Measurements from ENCODE around the gene GNAS. TPM values are rescaled to one million over a fixed set of nuclear protein-coding genes. Genes with fewer than 3 reads are reported as not detected.

GNAS gene
- total and polyA plus RNA-seq, 4 experiments from 2014 or later: 70.1 to 645 (median 412) TPM

DNA sequence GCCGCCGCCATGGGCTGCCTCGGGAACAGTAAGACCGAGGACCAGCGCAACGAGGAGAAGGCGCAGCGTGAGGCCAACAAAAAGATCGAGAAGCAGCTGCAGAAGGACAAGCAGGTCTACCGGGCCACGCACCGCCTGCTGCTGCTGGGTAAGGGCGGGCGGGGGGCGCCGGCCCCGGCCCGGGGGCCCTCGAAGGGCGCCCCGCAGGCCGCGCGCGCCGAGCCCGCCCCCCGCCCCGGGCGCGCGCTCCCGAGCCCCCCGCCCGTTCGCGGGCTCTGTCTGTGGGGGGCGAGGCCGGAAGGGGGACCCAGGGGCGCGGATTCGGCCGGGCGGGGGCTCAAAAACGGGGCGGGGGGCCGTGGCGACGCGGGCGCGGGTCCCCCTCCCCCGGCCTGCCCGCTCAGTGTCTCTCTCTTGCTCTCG is 39.2 kb downstream of the GNAS start:
- peak in 1 of 5 donors; percentile 66 for DNase-seq
- peak overlapping the region; percentile 93 to 98 (median 96) for H3K4me3 Mint-ChIP-seq
- Histone ChIP-seq H3K4me1 (ENCODE audit: insufficient read depth, low read length) (peaks cover 49% of the 10 kb centered on the region), H3K27ac (ENCODE audit: low read depth, low read length) (peak overlapping the region; percentile 80), H3K27me3 (ENCODE audit: insufficient read depth, low read length) (no peaks in the 10 kb centered on the region), H3K9me3 (ENCODE audit: control insufficient read depth in 1 of 2, low read length in 2 of 2) (no peaks in the 10 kb centered on the region), H3K36me3 (ENCODE audit: insufficient read depth, low read length) (no peaks in the 10 kb centered on the region), H3K4me3 (ENCODE audit: low read length in 2 of 2) (peak overlapping the region in 1 of 2 donors; percentile 69)
- peaks cover 29 to 55% (median 43%) of the 10 kb centered on the region in 4 donors for H3K4me1 Mint-ChIP-seq
- POLR2A ChIA-PET (ENCODE audit: partially characterized antibody): interaction anchor here (0.7 to 4.7 kb wide), 13 partner anchors 13 to 583 kb away, joined by 3 to 69 read pairs (median 4); partner anchors contain the start of genes ATP5F1E, GNAS, NELFCD and PRELID3B
- CTCF ChIA-PET (ENCODE audit: partially characterized antibody): no interaction called here
- intact Hi-C loops (cut with micrococcal nuclease): loop anchor here (1.0 to 10.0 kb wide), 6 partner anchors 17 to 1497 kb away; partner anchors contain the start of genes NELFCD, RAB22A and RBM38
- H3K27ac Mint-ChIP-seq: peak overlapping the region; percentile 95 to 99 (median 98)
- peaks cover 9 to 38% of the 10 kb centered on the region in 2 donors for H3K36me3 Mint-ChIP-seq
- H3K9me3 Mint-ChIP-seq: peaks cover 0 to 2% (median 0%) of the 10 kb centered on the region in 8 donors
- H3K27me3 Mint-ChIP-seq: no peaks in the 10 kb centered on the region

DNA sequence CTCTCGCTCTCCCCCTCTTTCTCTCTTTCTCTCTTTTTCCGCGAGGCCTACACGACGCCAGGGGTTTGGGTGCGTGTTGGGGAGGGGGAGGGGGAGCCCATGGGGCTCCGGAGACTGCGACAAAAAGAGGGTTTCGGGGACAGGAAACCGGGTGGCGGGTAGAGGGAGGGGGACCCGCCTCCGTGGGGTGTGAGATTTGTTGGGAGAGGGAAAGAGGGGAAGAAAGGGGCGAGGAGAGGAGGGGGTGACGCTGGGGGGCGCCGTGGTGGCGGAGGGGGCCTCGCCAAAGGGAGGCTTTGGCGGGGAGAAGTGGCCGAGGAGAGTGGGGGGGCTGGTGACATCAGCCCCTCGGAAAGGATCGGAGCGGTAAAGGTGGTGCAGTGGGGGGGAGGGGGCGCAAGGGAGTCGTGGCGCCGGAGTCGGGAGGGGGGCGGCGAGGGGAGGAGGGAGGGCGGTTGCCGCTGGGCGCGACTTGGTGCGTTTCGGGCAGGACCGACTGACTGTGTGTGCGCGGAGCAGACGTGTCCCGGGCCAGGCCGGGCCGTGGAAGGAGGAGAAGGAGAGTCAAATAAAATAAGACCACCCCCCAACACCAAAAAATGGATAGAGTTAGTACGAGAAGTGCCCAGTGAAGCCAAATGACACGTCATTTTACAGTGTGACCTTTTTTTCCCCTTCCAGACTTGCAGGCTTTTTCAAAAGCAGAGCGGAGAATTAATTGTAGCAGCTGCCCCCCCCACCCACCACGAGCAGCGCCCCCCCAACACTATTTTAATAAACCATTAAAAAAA is 39.8 kb downstream of the GNAS start:
- Mint-ChIP-seq H3K36me3 (peaks cover 9 to 43% of the 10 kb centered on the region in 2 donors), H3K27me3 (no peaks in the 10 kb centered on the region), H3K4me1 (peaks cover 32 to 59% (median 49%) of the 10 kb centered on the region in 4 donors), H3K27ac (peak overlapping the region; percentile 95 to 99 (median 98)), H3K4me3 (peak overlapping the region; percentile 93 to 98 (median 96)), H3K9me3 (peaks cover 0 to 2% (median 0%) of the 10 kb centered on the region in 8 donors)
- Histone ChIP-seq H3K9me3 (ENCODE audit: control insufficient read depth in 1 of 2, low read length in 2 of 2) (no peaks in the 10 kb centered on the region), H3K36me3 (ENCODE audit: insufficient read depth, low read length) (no peaks in the 10 kb centered on the region), H3K4me1 (ENCODE audit: insufficient read depth, low read length) (peaks cover 55% of the 10 kb centered on the region), H3K27ac (ENCODE audit: low read depth, low read length) (peak overlapping the region; percentile 80), H3K4me3 (ENCODE audit: low read length in 2 of 2) (peak overlapping the region; percentile 52 to 69), H3K27me3 (ENCODE audit: insufficient read depth, low read length) (no peaks in the 10 kb centered on the region)
- ChIA-PET CTCF (ENCODE audit: partially characterized antibody) (no interaction called here), POLR2A (ENCODE audit: partially characterized antibody) (interaction anchor here (0.9 to 4.7 kb wide), 10 partner anchors 14 to 503 kb away, joined by 3 to 69 read pairs (median 6); partner anchors contain the start of genes ATP5F1E, GNAS, NELFCD and PRELID3B)
- DNase-seq: peak; percentile 72 to 85 (median 75)
- intact Hi-C loops (cut with micrococcal nuclease): loop anchor here (1.0 to 10.0 kb wide), 5 partner anchors 16 to 1498 kb away; partner anchors contain the start of genes NELFCD and RBM38

DNA sequence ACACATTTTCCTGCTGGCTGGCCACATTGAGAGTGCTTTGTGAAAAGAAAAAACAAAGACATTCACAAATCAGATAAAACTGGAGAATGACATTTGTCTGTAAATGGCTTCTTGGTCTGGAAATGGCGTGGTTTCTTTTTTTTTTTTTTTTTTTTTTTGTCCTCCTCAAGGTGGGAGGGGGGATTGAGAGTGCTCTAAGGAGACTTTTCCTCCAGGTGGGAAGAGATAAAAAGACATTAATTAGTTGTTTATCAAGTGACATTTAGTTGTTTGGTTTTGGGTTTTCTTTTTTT is 40.4 kb downstream of the GNAS start:
- intact Hi-C loops (cut with micrococcal nuclease): loop anchor here (1.0 to 10.0 kb wide), 6 partner anchors 16 to 1498 kb away; partner anchors contain the start of genes ATP5F1E, NELFCD and RBM38
- Histone ChIP-seq H3K9me3 (ENCODE audit: control insufficient read depth in 1 of 2, low read length in 2 of 2) (no peaks in the 10 kb centered on the region), H3K27me3 (ENCODE audit: insufficient read depth, low read length) (no peaks in the 10 kb centered on the region), H3K4me3 (ENCODE audit: low read length in 2 of 2) (peak overlapping the region; percentile 36 to 69), H3K4me1 (ENCODE audit: insufficient read depth, low read length) (peaks cover 53% of the 10 kb centered on the region), H3K27ac (ENCODE audit: low read depth, low read length) (peak overlapping the region; percentile 80), H3K36me3 (ENCODE audit: insufficient read depth, low read length) (no peaks in the 10 kb centered on the region)
- peak overlapping the region; percentile 93 to 98 (median 96) for H3K4me3 Mint-ChIP-seq
- peak overlapping the region; percentile 95 to 99 (median 98) for H3K27ac Mint-ChIP-seq
- peaks cover 9 to 47% of the 10 kb centered on the region in 2 donors for H3K36me3 Mint-ChIP-seq
- ChIA-PET POLR2A (ENCODE audit: partially characterized antibody) (interaction anchor here (1.1 to 4.7 kb wide), 2 partner anchors 140 to 230 kb away, joined by 3 to 69 read pairs; partner anchors contain the start of gene ATP5F1E), CTCF (ENCODE audit: partially characterized antibody) (no interaction called here)
- H3K4me1 Mint-ChIP-seq: peaks cover 35 to 60% (median 52%) of the 10 kb centered on the region in 4 donors
- no peak for DNase-seq
- H3K9me3 Mint-ChIP-seq: peaks cover 0 to 2% (median 0%) of the 10 kb centered on the region in 8 donors
- H3K27me3 Mint-ChIP-seq: no peaks in the 10 kb centered on the region

DNA sequence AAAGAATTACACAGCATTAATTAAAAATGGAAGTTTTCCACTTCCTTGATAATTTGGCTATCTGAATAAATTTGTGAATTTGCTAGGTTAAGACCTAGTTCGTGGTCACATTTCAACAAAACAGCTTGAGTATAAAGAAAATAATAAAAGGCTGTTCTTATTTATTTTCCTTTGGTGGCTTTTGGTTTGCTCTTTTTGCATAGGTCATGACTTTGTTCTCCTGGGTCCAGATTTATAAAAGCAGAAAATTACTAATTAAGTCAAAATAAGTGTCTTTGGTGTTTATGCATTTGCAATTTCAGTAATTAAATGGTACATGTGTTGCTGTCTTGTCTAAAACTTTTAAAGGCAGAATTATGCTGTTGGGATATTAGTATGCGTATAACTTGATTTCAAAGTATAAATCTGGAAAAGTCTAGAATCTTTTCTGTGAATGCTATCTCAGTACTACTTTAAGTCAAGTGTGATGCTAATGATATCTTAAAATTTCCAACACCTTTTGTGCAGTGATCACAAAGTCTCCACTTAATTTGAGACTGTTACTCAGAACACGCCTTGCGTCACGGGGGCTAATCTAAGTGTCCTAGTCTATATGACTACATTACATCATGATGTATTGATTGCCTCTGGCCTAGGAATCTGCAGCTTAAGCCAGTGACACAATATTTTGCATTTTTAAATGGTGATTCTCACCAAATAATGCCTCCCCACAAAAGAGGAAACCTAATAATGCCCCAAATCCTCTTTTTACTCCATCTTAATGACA is 41.0 kb downstream of the GNAS start:
- peaks cover 37 to 63% (median 49%) of the 10 kb centered on the region in 4 donors for H3K4me1 Mint-ChIP-seq
- peak in 1 of 5 donors; percentile 65 for DNase-seq
- ChIA-PET POLR2A (ENCODE audit: partially characterized antibody) (interaction anchor here (1.1 to 4.7 kb wide), 2 partner anchors 139 to 229 kb away, joined by 3 to 69 read pairs; partner anchors contain the start of gene ATP5F1E), CTCF (ENCODE audit: partially characterized antibody) (no interaction called here)
- H3K27me3 ChIP-seq (ENCODE audit: insufficient read depth, low read length): no peaks in the 10 kb centered on the region
- no peaks in the 10 kb centered on the region for H3K27me3 Mint-ChIP-seq
- peaks cover 10 to 50% of the 10 kb centered on the region in 2 donors for H3K36me3 Mint-ChIP-seq
- peak overlapping the region; percentile 80 for H3K27ac ChIP-seq (ENCODE audit: low read depth, low read length)
- H3K9me3 Mint-ChIP-seq: peaks cover 0 to 2% (median 0%) of the 10 kb centered on the region in 8 donors
- H3K4me3 ChIP-seq (ENCODE audit: low read length in 2 of 2): peak overlapping the region in 1 of 2 donors; percentile 7
- intact Hi-C loops (cut with micrococcal nuclease): loop anchor here (1.0 to 10.0 kb wide), 5 partner anchors 15 to 1499 kb away; partner anchors contain the start of genes ATP5F1E and RBM38
- H3K36me3 ChIP-seq (ENCODE audit: insufficient read depth, low read length): no peaks in the 10 kb centered on the region
- H3K27ac Mint-ChIP-seq: peak overlapping the region; percentile 0 to 95 (median 87)
- H3K9me3 ChIP-seq (ENCODE audit: control insufficient read depth in 1 of 2, low read length in 2 of 2): no peaks in the 10 kb centered on the region
- peak overlapping the region; percentile 52 to 94 (median 77) for H3K4me3 Mint-ChIP-seq
- H3K4me1 ChIP-seq (ENCODE audit: insufficient read depth, low read length): peaks cover 47% of the 10 kb centered on the region

DNA sequence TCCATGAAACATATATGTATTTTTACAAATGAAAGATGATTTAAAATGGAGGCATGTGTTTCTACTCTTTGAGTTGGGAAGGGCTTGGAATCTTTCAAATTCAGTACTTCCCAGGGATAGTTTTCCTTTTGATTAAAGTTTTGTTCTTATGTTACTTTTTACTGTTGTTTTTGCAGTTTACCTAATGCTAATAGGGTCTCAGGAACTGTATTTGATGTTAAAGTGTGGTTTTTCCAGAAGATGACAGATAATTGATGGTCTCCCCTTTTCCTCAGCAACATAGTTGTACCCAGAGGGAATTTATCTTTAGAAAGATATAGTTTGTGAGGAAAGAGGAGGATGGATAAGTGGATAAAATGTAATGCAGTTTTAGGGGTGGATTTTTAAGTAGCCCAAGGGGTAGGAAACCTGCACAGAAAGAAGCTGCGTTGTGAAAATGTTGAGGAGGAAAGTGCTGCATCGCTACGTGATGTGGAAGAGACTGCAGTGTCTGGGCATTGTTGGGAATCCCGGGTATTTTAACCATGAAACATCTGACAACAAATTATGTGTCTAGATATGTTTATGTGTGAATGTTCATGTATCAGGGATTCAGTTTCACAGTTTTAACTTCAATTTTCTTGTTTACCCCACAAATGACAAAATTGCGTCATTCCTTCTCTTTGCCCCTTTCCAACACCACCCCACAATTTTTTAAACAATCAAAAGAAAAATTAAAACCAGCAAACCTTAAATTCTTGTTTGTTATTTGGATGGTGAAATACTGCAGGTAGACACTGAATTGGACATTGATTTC is 42.3 kb downstream of the GNAS start:
- POLR2A ChIA-PET (ENCODE audit: partially characterized antibody): no interaction called here
- Histone ChIP-seq H3K9me3 (ENCODE audit: control insufficient read depth in 1 of 2, low read length in 2 of 2) (no peaks in the 10 kb centered on the region), H3K4me1 (ENCODE audit: insufficient read depth, low read length) (peaks cover 52% of the 10 kb centered on the region), H3K27ac (ENCODE audit: low read depth, low read length) (peak overlapping the region; percentile 80), H3K27me3 (ENCODE audit: insufficient read depth, low read length) (no peaks in the 10 kb centered on the region), H3K4me3 (ENCODE audit: low read length in 2 of 2) (peak overlapping the region in 1 of 2 donors; percentile 1), H3K36me3 (ENCODE audit: insufficient read depth, low read length) (peaks cover 10% of the 10 kb centered on the region)
- no peak for DNase-seq
- intact Hi-C loops (cut with micrococcal nuclease): loop anchor here (5.0 to 10.0 kb wide), 2 partner anchors 272 to 1500 kb away; partner anchors contain the start of gene RBM38
- CTCF ChIA-PET (ENCODE audit: partially characterized antibody): no interaction called here
- Mint-ChIP-seq H3K27me3 (no peaks in the 10 kb centered on the region), H3K9me3 (no peaks in the 10 kb centered on the region), H3K27ac (peak overlapping the region; percentile 62 to 95 (median 83)), H3K4me1 (peaks cover 43 to 76% (median 56%) of the 10 kb centered on the region in 4 donors), H3K4me3 (peak overlapping the region; percentile 45 to 94 (median 80)), H3K36me3 (peaks cover 14 to 61% of the 10 kb centered on the region in 2 donors)

DNA sequence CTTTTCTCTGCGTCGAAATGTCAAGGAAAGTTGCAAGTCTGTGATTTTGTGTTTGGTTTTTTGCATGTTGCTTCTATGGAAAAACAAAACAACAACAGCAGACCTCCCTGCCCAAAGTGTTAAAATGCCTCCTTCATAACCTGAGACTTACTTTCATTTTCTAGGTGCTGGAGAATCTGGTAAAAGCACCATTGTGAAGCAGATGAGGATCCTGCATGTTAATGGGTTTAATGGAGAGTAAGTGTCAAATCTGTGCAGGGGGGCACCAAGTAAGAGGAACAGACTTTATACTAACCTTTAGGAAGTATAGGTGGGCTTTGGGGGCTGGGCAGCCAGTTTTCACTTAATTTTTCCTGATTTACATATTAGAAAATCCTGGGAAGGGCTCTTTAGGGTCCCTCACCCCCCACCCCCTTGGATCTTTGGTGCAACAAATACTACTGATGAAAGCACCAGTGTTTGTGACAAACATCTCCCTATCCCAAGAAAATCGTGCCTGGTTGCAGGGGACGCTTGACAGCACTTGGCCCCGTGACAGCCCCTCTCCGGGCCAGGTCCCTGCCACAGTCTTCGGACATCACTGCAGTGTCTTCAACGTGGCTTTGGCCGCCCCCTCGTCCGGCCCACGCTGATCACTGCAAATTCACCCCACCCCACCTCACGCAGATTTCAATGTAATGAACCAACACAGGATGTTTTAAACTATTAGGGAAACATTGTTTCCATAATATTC is 43.1 kb downstream of the GNAS start:
- H3K27ac Mint-ChIP-seq: peak overlapping the region; percentile 62 to 95 (median 83)

More for the DNA sequence above, 43.1 kb downstream of the GNAS start:
- Histone ChIP-seq H3K27me3 (ENCODE audit: insufficient read depth, low read length) (no peaks in the 10 kb centered on the region), H3K36me3 (ENCODE audit: insufficient read depth, low read length) (peaks cover 11% of the 10 kb centered on the region), H3K9me3 (ENCODE audit: control insufficient read depth in 1 of 2, low read length in 2 of 2) (no peaks in the 10 kb centered on the region), H3K4me1 (ENCODE audit: insufficient read depth, low read length) (peaks cover 52% of the 10 kb centered on the region), H3K27ac (ENCODE audit: low read depth, low read length) (peak overlapping the region; percentile 80), H3K4me3 (ENCODE audit: low read length in 2 of 2) (peak overlapping the region in 1 of 2 donors; percentile 1)
- POLR2A ChIA-PET (ENCODE audit: partially characterized antibody): no interaction called here
- intact Hi-C loops (cut with micrococcal nuclease): loop anchor here (10.0 kb wide), 1 partner anchor 1501 kb away; the partner anchor contains the start of gene RBM38
- Mint-ChIP-seq H3K36me3 (peaks cover 14 to 68% of the 10 kb centered on the region in 2 donors), H3K4me1 (peaks cover 50 to 84% (median 62%) of the 10 kb centered on the region in 4 donors), H3K9me3 (no peaks in the 10 kb centered on the region), H3K27me3 (no peaks in the 10 kb centered on the region), H3K4me3 (peak overlapping the region; percentile 55 to 94 (median 80))
- DNase-seq: no peak
- CTCF ChIA-PET (ENCODE audit: partially characterized antibody): no interaction called here
